Fibroblast of the aortic adventitia (primary cell): ENCODE measurements around the gene TMEM132D. TPM values are rescaled to one million over a fixed set of nuclear protein-coding genes. Genes with fewer than 3 reads are reported as not detected.

Experiments used
- DNase-seq: peaks from one replicate; pipeline ENCODE4 v3.0.0-alpha.2; 2010; ENCODE audit warnings: low read depth
- H3K4me3 ChIP-seq: 2 replicates; pipeline ENCODE4 v1.5.1; 2011; ENCODE audit warnings: low read depth, mild to moderate bottlenecking, control low read depth, low read length, moderate library complexity
- small RNA-seq: library from RNA; depleted of rRNA; stranded (forward); fragments of <200 nt; gene quantifications from one replicate; pipeline ENCODE3, GENCODE V24; 2012
- total RNA-seq: library from RNA; depleted of rRNA; stranded (reverse); fragments of >200 nt; gene quantifications from 2 replicates; pipeline ENCODE4 v1.2.3, GENCODE V29; 2012; ENCODE audit warnings: low replicate concordance
- TF ChIP-seq, protein P1 (sequence below): IDR thresholded peaks from 2 replicates; pipeline ENCODE4 v1.5.1; 2011; ENCODE audit warnings: mild to moderate bottlenecking, low read length, control low read depth, inconsistent platforms; ENCODE audit not compliant: insufficient read depth

The TMEM132D gene
- total RNA-seq, 1 donor = not detected

DNA sequence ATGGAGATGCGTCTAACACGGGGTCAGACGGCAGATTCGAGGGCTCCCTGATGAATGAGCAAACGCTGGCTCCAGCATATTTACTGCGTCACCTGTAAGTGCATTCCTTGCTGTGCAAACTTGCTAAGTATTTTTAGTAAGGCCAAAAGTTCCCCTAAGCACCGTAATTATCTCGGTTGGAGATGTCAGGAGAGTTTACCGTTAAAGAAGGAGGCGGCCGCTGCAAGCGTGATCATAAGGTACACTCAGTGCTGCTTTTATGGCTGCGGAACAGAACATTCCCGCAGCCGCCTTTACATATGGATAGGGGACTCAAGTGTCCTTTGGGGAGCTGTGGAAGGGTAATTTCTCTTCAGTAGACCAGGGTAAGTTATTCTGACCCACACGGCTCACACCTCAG is 875.0 kb downstream of the TMEM132D start:
- no peak for DNase-seq
- H3K4me3 ChIP-seq = no peak overlapping the region
- TF ChIP-seq, protein P1, sequence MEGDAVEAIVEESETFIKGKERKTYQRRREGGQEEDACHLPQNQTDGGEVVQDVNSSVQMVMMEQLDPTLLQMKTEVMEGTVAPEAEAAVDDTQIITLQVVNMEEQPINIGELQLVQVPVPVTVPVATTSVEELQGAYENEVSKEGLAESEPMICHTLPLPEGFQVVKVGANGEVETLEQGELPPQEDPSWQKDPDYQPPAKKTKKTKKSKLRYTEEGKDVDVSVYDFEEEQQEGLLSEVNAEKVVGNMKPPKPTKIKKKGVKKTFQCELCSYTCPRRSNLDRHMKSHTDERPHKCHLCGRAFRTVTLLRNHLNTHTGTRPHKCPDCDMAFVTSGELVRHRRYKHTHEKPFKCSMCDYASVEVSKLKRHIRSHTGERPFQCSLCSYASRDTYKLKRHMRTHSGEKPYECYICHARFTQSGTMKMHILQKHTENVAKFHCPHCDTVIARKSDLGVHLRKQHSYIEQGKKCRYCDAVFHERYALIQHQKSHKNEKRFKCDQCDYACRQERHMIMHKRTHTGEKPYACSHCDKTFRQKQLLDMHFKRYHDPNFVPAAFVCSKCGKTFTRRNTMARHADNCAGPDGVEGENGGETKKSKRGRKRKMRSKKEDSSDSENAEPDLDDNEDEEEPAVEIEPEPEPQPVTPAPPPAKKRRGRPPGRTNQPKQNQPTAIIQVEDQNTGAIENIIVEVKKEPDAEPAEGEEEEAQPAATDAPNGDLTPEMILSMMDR = no peak

DNA sequence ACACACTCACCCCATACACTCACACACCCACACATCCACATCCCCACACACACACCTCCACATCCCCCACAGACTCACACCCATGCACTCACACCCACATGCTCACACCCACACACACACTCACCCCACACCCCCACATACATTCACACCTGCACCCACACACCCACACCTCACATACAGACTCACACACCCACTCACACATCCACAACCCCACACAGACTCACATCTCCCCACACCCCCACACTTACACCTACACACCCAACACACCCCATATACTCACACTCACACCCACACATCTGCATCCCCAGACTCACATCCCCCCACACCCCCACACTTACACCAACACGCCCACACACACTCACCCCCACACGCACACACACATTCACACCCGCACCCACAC is 878.8 kb downstream of the TMEM132D start:
- H3K4me3 ChIP-seq = no peak overlapping the region
- TF ChIP-seq, protein P1 = no peak
- no peak for DNase-seq

Small RNA genes lying within 50 kb of the gene (small RNA-seq; reads per million reads assigned to genes)
- gene RF02271 = not detected
